ENCODE measurements around the gene TFB1M.
"Not testable (repeated sequence)": the region's sequence is repeated elsewhere in the genome, so short reads cannot be mapped to it uniquely, and the experiment has no call there.

The TFB1M gene

GRCh38 chr6:155329460-155330132 lies 15.3 kb upstream of the TFB1M start:
- no peak for DNase-seq

- DNase-seq, result no peak
These were observed 14.5 kb upstream of the TFB1M start for GRCh38 chr6:155328539-155329459.

GRCh38 chr6:155328074-155328538 lies 13.8 kb upstream of the TFB1M start:
- DNase-seq, result no peak

GRCh38 chr6:155327326-155328073 lies 13.2 kb upstream of the TFB1M start:
- peak; percentile 58 for DNase-seq

GRCh38 chr6:155325700-155326516 lies 11.6 kb upstream of the TFB1M start:
- no peak for DNase-seq

GRCh38 chr6:155324993-155325392 lies 10.7 kb upstream of the TFB1M start:
- no peak for DNase-seq

- DNase-seq, result no peak
These were observed 9.9 kb upstream of the TFB1M start for GRCh38 chr6:155324172-155324571.

GRCh38 chr6:155319902-155320301 lies 5.6 kb upstream of the TFB1M start:
- no peak for DNase-seq

- no peak for DNase-seq
These were observed 2.9 kb upstream of the TFB1M start for GRCh38 chr6:155317186-155317585.

- DNase-seq, result no peak
These were observed 2.1 kb upstream of the TFB1M start for GRCh38 chr6:155316419-155316818.

- DNase-seq, result no peak
These were observed 1.2 kb upstream of the TFB1M start for GRCh38 chr6:155315516-155315871.

- no peak for DNase-seq
These were observed 660 bp upstream of the TFB1M start for GRCh38 chr6:155314773-155315515.

- DNase-seq, result no peak
These were observed 637 bp downstream of the TFB1M start for GRCh38 chr6:155313602-155314091.

- DNase-seq, result not testable (repeated sequence)
These were observed 1.3 kb downstream of the TFB1M start for GRCh38 chr6:155312950-155313349.

- DNase-seq, result no peak
These were observed 2.7 kb downstream of the TFB1M start for GRCh38 chr6:155311583-155311982.

GRCh38 chr6:155311086-155311485 lies 3.2 kb downstream of the TFB1M start:
- no peak for DNase-seq

- no peak for DNase-seq
These were observed 3.7 kb downstream of the TFB1M start for GRCh38 chr6:155310596-155310995.

GRCh38 chr6:155309150-155309549 lies 5.1 kb downstream of the TFB1M start:
- no peak for DNase-seq

GRCh38 chr6:155306958-155307357 lies 7.3 kb downstream of the TFB1M start:
- no peak for DNase-seq

GRCh38 chr6:155303361-155303870 lies 10.9 kb downstream of the TFB1M start:
- DNase-seq, result no peak

GRCh38 chr6:155301867-155302266 lies 12.4 kb downstream of the TFB1M start:
- no peak for DNase-seq
